CD4-positive, alpha-beta T cell treated with Interleukin-4 for 4 hours (primary cell): ENCODE results near the gene MADCAM1.
"Not testable (repeated sequence)": the region's sequence is repeated elsewhere in the genome, so short reads cannot be mapped to it uniquely, and the experiment has no call there.

Experiments used
- DNase-seq: peaks from one replicate; pipeline ENCODE4 v3.0.0-alpha.2; 2020

MADCAM1 gene

DNA sequence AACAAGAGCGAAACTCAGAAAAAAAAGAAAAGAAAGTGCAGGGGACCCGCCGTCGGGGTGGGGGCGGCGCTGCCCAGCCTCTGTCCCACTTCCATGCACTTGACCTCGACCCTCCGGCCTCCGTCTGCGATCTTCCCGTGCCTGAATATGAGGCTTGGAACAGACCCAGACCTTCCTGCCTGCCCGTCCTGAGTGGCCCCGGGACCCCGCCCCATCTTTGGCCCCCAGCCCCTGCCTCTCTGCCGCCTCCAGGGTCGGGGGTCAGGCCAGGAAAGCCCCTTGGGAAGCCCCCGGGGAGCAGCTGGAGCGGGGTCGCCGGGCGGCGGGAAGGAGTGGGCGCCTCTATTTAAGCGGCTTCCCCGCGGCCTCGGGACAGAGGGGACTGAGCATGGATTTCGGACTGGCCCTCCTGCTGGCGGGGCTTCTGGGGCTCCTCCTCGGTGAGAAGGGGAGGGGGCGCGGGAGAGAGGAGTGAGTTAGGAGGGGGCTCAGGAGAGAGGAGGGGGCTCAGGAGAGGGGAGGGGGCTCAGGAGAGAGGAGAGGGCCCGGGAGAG is at the start of gene MADCAM1:
Gene MADCAM1, plus strand, starts transcription at position 375 of the 554 bp plus-strand sequence. Its CDS starts 14 bp downstream, at position 389.
- DNase-seq: no peak

GRCh38 chr19:447064-447426 is 49.2 kb upstream of the MADCAM1 start:
- no peak for DNase-seq

GRCh38 chr19:447816-448560 is 48.3 kb upstream of the MADCAM1 start:
- DNase-seq: no peak

GRCh38 chr19:449916-450315 is 46.4 kb upstream of the MADCAM1 start:
- DNase-seq: no peak

DNA sequence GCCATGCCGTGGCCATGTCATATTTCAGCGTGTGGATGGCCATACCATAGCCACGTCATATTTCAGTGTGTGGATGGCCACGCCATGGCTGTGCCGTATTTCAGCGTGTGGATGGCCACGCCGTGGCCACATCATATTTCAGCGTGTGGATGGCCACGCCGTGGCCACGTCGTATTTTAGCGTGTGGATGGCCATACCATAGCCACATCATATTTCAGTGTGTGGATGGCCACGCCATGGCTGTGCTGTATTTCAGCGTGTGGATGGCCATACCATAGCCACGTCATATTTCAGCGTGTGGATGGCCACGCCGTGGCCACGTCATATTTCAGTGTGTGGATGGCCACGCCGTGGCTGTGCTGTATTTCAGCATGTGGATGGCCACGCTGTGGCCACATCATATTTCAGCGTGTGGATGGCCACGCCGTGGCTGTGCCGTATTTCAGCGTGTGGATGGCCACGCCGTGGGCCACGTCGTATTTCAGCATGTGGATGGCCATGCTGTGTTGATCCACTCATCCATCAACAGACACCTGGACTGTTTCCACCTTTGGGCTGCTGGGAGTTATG is 45.3 kb upstream of the MADCAM1 start:
- DNase-seq: not testable (repeated sequence)

GRCh38 chr19:452829-453228 is 43.5 kb upstream of the MADCAM1 start:
- DNase-seq: no peak

- DNase-seq: no peak
Measured at GRCh38 chr19:453606-454005, 42.7 kb upstream of the MADCAM1 start.

GRCh38 chr19:455031-455705 is 41.1 kb upstream of the MADCAM1 start:
- DNase-seq: no peak

DNA sequence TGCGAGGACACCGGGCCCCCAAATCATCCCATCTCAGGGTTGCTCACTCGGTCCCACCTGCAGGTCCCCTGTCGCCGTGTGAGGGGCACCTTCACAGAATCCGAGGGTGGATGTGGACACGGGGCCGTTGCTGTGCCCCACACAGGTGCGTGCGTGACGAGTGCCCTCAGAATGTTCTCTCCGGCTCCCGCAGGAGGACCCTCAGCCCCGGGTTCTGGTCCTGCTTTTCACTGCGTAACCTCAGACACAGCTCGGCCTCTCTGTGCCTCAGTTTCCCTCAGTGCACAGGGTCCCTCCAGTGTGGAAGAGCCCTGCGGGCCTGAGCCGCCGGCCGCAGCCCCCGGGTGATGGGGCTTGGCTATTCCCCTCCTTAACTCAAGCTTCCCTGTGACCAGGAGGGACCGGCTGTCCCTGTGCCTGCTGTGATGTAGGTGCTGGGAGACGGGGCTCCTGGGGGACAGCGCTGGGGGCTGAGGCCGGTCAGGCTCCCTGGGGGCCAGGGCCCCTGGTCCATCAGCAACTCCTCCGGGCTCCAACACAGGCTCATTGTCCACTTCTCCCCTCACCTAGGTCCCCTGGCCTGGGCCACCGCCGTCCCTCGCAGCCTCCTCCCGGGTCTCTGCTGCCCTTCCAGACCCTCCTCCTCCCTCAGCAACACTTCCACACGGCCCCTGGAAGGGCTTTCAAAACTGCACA is 40.3 kb upstream of the MADCAM1 start:
- DNase-seq: no peak

DNA sequence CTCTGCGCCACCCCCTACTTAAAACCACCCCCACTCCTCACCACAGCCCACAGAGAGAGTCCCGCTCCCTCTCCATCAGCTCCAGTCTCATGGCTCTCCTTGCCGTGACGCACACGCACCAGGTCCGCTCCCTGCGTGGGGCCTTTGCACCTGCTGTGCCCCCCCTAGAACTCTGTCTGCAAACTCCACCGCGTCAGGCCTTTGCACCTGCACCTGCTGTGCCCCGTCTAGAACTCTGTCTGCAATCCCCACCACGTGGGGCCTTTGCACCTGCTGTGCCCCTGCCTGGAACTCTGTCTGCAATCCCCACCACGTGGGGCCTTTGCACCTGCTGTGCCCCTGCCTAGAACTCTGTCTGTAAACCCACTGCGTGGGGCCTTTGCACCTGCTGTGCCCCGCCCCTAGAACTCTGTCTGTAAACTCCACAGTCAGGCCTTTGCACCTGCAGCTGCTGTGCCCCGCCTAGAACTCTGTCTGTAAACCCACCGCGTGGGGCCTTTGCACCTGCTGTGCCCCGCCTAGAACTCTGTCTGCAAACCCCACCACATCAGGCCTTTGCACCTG is 39.7 kb upstream of the MADCAM1 start:
- DNase-seq: no peak

DNA sequence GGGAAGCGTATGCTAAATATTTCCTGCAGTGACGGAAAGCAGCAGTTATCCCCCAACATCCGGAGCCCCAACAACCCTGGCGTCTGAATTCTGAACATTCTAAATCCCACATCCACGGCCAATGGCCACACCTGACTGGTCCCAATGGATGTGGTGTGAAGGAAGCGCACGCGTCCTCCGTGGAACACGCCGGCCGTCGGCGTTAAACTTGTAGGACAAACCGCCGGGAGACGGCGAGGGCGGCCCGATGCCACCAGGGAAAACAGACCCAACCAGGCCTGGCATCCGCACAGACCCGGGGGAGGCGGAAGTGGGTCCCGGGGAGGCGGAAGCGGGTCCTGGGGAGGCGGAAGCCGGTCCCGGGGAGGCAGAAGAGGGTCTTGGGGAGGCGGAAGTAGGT is 38.6 kb upstream of the MADCAM1 start:
- no peak for DNase-seq

DNA sequence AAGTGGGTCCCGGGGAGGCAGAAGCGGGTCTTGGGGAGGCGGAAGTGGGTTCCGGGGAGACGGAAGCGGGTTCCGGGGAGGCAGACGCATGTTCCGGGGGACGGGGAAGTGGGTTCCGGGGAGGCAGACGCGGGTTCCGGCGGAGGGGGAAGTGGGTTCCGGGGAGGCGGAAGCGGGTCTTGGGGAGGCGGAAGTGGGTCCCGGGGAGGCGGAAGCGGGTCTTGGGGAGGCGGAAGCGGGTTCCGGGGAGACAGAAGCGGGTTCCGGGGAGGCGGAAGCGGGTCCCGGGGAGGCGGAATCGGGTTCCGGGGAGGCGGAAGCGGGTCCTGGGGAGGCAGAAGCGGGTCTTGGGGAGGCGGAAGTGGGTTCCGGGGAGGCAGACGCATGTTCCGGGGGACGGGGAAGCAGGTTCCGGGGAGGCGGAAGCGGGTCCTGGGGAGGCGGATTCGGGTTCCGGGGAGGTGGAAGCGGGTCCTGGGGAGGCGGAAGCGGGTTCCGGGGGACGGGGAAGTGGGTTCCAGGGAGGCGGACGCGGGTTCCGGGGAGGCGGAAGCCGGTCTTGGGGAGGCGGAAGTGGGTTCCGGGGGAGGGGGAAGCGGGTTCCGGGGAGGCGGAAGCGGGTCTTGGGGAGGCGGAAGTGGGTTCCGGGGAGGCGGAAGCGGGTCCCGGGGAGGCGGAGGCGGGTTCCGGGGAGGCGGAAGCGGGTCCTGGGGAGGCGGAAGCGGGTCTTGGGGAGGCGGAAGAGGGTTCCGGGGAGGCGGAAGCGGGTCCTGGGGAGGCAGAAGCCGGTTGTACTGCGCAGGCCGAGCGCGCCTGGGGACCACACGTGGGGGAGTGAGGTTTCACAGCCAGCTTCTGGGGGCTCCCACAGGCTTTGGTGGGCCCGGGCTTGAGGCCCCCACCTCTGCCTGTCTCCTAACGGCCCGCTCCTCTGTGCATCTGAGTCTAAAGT is 37.9 kb upstream of the MADCAM1 start:
- no peak for DNase-seq

GRCh38 chr19:459724-460511 is 36.4 kb upstream of the MADCAM1 start:
- DNase-seq: no peak

- no peak for DNase-seq
Measured at GRCh38 chr19:460877-461720, 35.2 kb upstream of the MADCAM1 start, which contains the start of gene SHC2. TSS of gene SHC2 (minus strand) at chr19:461033. CDS start at chr19:460996, 37 bp downstream.

DNA sequence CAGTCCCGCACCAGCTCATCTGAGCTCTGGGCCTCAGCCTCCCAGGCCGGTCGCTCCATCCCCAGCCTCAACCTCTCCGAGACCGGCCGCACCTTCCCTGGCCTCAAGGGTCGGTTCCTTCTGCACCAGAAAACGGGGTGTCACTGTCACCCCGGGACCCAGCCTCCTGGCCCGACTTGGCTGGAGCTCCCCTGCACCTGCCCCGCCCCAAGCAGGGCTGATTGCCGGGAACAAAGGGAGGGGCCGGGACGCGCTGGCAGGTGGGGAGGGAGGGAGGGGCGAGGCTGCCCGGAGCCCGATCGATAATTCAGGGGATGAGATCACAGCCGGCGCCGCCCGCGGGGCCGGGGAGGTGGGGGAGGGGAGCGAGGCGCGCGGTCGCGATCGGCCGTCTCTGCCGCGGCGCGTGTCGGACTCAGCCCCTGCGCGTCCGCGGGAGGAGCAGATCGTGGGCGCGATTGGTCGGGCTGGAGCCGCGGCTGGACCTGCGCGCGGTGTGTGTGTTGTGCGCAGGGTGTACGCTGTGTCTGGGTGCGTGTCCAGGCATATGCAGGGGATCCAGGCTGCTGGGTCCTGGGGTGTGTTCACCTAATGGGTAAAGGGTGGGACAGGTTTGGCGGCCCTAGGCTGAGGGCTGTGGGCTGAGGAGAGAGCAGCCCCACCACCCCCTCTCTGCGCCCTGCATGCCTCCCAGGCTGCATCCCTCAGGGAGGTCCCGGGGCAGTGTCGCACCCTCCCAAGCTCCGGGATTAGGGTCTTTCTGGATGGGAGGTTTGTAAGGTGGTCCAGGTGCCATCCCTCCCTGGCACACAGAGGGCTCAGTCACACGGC is 34.4 kb upstream of the MADCAM1 start:
- DNase-seq: no peak

GRCh38 chr19:463483-464207 is 32.6 kb upstream of the MADCAM1 start:
- no peak for DNase-seq

DNA sequence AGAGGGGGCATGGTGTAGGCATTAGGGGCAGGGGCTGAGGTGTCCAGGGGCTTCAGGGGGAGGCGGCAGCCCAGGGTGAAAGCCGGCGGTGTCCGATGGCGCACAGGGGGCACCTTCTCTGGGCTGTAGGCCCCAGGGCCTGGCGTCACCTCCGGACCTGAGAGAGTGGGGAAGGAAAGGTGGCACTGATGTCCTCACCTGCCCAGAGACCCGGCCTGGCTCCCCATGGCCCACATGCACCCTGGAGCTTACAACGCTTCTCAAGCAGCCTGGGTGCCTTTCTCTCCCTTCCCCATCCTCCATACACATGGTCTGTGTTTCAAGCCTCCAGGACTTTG is 32.1 kb upstream of the MADCAM1 start:
- DNase-seq: no peak
